K562 (cell line): ENCODE results near the gene TIAM1. TPM values are rescaled to one million over a fixed set of nuclear protein-coding genes. Genes with fewer than 3 reads are reported as not detected.

ENCODE experiments used
- ATF2 ChIP-seq: sonication (generic); formaldehyde crosslinking; IDR thresholded peaks from 2 replicates; pipeline ENCODE4 v1.8.1; 2022; ENCODE audit warnings: missing genetic modification reagents
- HDAC2 ChIP-seq: fragments of 450-650 bp; IDR thresholded peaks from 2 replicates; pipeline ENCODE4 v1.6.1; 2016; ENCODE audit warnings: mild to moderate bottlenecking
- HSF4 ChIP-seq: fragments of 250-450 bp; sonication (Bioruptor Pico); IDR thresholded peaks from 2 replicates; pipeline ENCODE4 v2.1.2; 2022; ENCODE audit warnings: mild to moderate bottlenecking, moderate library complexity, borderline replicate concordance
- MGA ChIP-seq: fragments of 450-650 bp; IDR thresholded peaks from 2 replicates; pipeline ENCODE4 v1.6.1; 2016; ENCODE audit warnings: mild to moderate bottlenecking, moderate library complexity
- MTA2 ChIP-seq: fragments of 450-650 bp; IDR thresholded peaks from 2 replicates; pipeline ENCODE4 v1.6.1; 2016; ENCODE audit warnings: low read depth
- NFE2L1 ChIP-seq: fragments of 450-650 bp; IDR thresholded peaks from 2 replicates; pipeline ENCODE4 v1.6.1; 2016; ENCODE audit warnings: missing genetic modification characterization, low read depth, mild to moderate bottlenecking, missing compliant biosample characterization, moderate library complexity, borderline replicate concordance
- NFXL1 ChIP-seq: fragments of 450-650 bp; formaldehyde crosslinking; IDR thresholded peaks from 2 replicates; pipeline ENCODE4 v1.4.0; 2021; ENCODE audit warnings: mild to moderate bottlenecking
- NONO ChIP-seq, 2 experiments: fragments of 200-400 bp in 1 of 2; fragments of 450-650 bp in 1 of 2; formaldehyde crosslinking in 1 of 2; IDR thresholded peaks; 2 replicates each; pipeline ENCODE4 v1.6.1; 2017; ENCODE audit warnings: low read depth in 2 of 2, mild to moderate bottlenecking in 2 of 2, moderate library complexity in 2 of 2, low read length in 1 of 2
- PTBP1 ChIP-seq: fragments of 200-400 bp; formaldehyde crosslinking; IDR thresholded peaks from 2 replicates; pipeline ENCODE4 v1.6.1; 2017; ENCODE audit warnings: low read depth, low read length
- SMAD2 ChIP-seq: fragments of 150-350 bp; IDR thresholded peaks from 2 replicates; pipeline ENCODE4 v1.6.1; 2014; ENCODE audit warnings: low read depth, mild to moderate bottlenecking, low read length
- TAF15 ChIP-seq: fragments of 200-400 bp; formaldehyde crosslinking; IDR thresholded peaks from 2 replicates; pipeline ENCODE4 v1.6.1; 2017; ENCODE audit warnings: mild to moderate bottlenecking, low read depth, low read length, moderate library complexity
- ZNF174 ChIP-seq: fragments of 250-450 bp; sonication (Bioruptor Pico); IDR thresholded peaks from 2 replicates; pipeline ENCODE4 v1.4.0; 2020; ENCODE audit warnings: mild to moderate bottlenecking
- ZNF311 ChIP-seq: fragments of 250-450 bp; sonication (Bioruptor Pico); IDR thresholded peaks from 2 replicates; pipeline ENCODE4 v1.4.0; 2020; ENCODE audit warnings: mild to moderate bottlenecking, moderate library complexity
- polyA plus RNA-seq, 8 experiments: library from polyadenylated mRNA; depleted of rRNA in 4 of 8; stranded (reverse) in 5 of 8; unstranded in 3 of 8; fragments of >200 nt; fragmentation: Nextera tagmentation in 2 of 8; fragmentation: Illumina TruSeq in 1 of 8; extraction: Ambion mirVana in 2 of 8; extraction: Trizol in 1 of 8; gene quantifications; 2 replicates each; pipeline versions ENCODE4 v1.2.1 to v1.2.3, GENCODE V29; 2011 to 2014; ENCODE audit warnings: inconsistent platforms in 1 of 8, missing spikeins in 1 of 8
- total RNA-seq, 7 experiments: library from RNA; depleted of rRNA in 6 of 7; stranded (reverse); fragments of >200 nt in 6 of 7; fragmentation: Illumina TruSeq in 2 of 7; extraction: Trizol in 2 of 7; gene quantifications; 2 replicates each; pipeline versions ENCODE4 v1.2.1 to v1.2.3, GENCODE V29; 2011 to 2021; ENCODE audit warnings: low replicate concordance in 1 of 7

TIAM1 gene
- total and polyA plus RNA-seq, 9 of the 15 experiments (the other 6 are each of a cell fraction or from before 2014, with no cell fraction given) = 0.11 TPM; not detected in 8

GRCh38 chr21:31286621-31287020 lies 57.4 kb downstream of the TIAM1 start (continued):
- TF ChIP-seq MGA = no peak
- TF ChIP-seq HDAC2 = no peak
- no peak for TF ChIP-seq SMAD2
- TF ChIP-seq MTA2 = no peak
- no peak for TF ChIP-seq ZNF311 (CRISPR knock-in tag)
- no peak for TF ChIP-seq NFXL1 (CRISPR knock-in tag)
- no peak for TF ChIP-seq ATF2
- no peak for TF ChIP-seq NONO (IDR thresholded peaks at IDR 0.05; ENCODE audit: low read depth in 2 of 2, low read length in 1 of 2)
- no peak for TF ChIP-seq NFE2L1
- TF ChIP-seq HSF4 (CRISPR knock-in tag) = no peak
- no peak for TF ChIP-seq PTBP1
- TF ChIP-seq TAF15 = no peak
- TF ChIP-seq ZNF174 (CRISPR knock-in tag) = no peak
- TF ChIP-seq, all 486 proteins: peak for 0
